ENCODE data around the gene SENP8. TPM values are rescaled to one million over a fixed set of nuclear protein-coding genes. Genes with fewer than 3 reads are reported as not detected.

Gene SENP8
- total RNA-seq, 3 donors from 2014 or later (not counting 1 experiment from before 2014, with no cell fraction given) = 0.27 to 0.45 (median 0.28) TPM

DNA sequence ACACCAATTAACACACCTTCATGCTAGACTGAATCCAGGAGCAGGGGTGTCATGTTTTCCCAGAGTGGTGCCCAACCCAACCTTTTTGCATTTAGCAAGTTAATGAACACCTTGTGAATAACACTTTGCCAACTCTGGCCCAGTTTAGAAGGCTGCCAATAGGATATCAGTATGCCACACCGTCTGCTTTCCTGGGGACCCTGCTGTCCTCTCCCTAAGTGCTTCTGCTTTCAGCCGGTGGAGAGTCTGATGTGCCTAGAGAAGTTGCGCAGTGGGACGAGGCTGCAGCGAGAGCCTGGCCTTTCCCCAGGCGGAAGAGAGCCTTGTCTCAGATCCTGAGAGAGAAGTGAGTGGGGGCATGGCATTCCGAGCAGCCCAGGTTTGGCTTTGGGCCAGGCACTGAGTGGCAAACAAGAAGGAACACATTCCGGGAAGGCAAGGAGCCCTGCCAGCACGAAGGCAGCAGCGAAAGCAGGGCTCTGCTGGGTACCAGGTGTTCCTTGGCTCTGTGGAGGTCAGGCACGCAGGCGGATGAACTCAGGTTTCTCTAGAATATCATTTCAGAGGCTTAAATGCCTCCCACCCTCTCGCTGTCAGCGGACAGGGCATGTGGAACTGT is 36.9 kb downstream of the SENP8 start:
- Mint-ChIP-seq H3K27ac (peak overlapping the region in 1 of 2 donors; percentile 76), H3K36me3 (no peaks in the 10 kb centered on the region), H3K9me3 (no peaks in the 10 kb centered on the region), H3K4me1 (peaks cover 6 to 10% of the 10 kb centered on the region in 2 donors), H3K4me3 (peak overlapping the region; percentile 85), H3K27me3 (ENCODE audit: low read depth in 2 of 2) (no peaks in the 10 kb centered on the region)
- H3K27me3 ChIP-seq (ENCODE audit: control insufficient read depth, insufficient read depth, low read length) = no peaks in the 10 kb centered on the region
- no peak overlapping the region for H3K27ac ChIP-seq (ENCODE audit: low read length)
- DNase-seq (no peak), ATAC-seq (no peak)
- peaks cover 6% of the 10 kb centered on the region for H3K4me1 ChIP-seq (ENCODE audit: control insufficient read depth, insufficient read depth, low read length)
- no peaks in the 10 kb centered on the region for H3K9me3 ChIP-seq (ENCODE audit: control insufficient read depth, insufficient read depth, low read length)
- H3K4me3 ChIP-seq (ENCODE audit: low read length) = no peak overlapping the region
- no peak for TF ChIP-seq CTCF (IDR thresholded peaks at IDR 0.05)
- H3K36me3 ChIP-seq (ENCODE audit: control insufficient read depth, insufficient read depth, low read length) = no peaks in the 10 kb centered on the region
- 84% methylated on average over 14 of the region's 14 CpGs for WGBS (ENCODE audit: insufficient coverage)
- intact Hi-C loops (cut with micrococcal nuclease) = loop anchor here (5.0 kb wide), 1 partner anchor 708 kb away; no protein-coding TSS in a partner anchor

DNA sequence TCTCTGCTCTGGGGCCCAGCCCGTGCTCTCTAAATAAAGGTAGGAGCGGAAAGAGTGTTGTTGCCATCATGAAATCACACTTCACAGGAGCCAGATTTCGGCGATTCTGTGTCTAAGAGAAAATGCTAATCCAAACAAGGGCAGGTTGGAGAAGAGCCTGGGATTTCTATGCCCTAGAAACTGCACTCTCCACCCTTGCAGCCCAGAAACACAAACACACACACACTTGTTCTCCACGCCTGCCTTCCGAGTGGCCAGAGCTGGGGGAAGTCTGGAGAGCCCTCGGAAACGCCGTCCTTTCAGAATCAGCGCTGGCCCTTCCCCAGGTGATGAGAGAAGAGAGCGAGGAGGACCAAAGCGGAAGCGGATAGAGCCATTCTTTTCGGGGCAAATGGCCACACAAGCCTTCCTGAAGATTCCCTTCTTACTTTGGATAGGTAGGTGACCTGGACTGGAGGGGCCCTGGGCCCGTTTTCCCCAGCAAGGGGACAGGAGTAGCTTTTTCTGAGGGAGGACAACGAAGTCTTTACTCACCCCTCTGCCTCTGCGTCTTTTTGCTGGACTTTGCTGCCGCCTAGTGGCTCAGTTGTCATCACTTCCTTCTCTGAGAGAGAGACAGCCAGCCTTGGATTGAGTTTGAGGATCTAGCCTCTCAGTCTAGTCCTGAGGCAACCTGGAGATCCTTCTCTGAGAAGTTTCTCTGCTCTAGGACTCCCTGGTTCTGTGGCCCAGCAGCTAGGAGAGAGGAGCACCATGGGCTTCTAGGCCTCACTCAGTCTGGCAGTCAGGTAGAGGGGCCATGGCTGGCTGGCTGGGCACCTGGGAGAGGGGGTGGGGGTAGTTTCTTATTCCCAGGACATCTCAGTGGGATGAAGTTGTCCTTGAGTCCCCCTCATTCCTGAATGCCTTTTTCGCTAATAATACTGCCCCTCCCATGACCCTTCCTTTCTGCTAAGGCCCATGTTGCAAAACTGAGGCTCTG is 37.7 kb downstream of the SENP8 start:
- no peaks in the 10 kb centered on the region for H3K27me3 Mint-ChIP-seq (ENCODE audit: low read depth in 2 of 2)
- peak overlapping the region in 1 of 2 donors; percentile 76 for H3K27ac Mint-ChIP-seq
- H3K4me1 Mint-ChIP-seq = peaks cover 6 to 10% of the 10 kb centered on the region in 2 donors
- peak; percentile 89 for TF ChIP-seq CTCF (IDR thresholded peaks at IDR 0.05)
- DNase-seq (peak; percentile 70 to 87), ATAC-seq (peak; percentile 77 to 95 (median 80))
- intact Hi-C loops (cut with micrococcal nuclease) = loop anchor here (1.0 to 5.0 kb wide), 3 partner anchors 376 to 709 kb away; no protein-coding TSS in a partner anchor
- Histone ChIP-seq H3K27ac (ENCODE audit: low read length) (no peak overlapping the region), H3K36me3 (ENCODE audit: control insufficient read depth, insufficient read depth, low read length) (no peaks in the 10 kb centered on the region), H3K4me1 (ENCODE audit: control insufficient read depth, insufficient read depth, low read length) (peaks cover 6% of the 10 kb centered on the region), H3K27me3 (ENCODE audit: control insufficient read depth, insufficient read depth, low read length) (no peaks in the 10 kb centered on the region), H3K4me3 (ENCODE audit: low read length) (peak overlapping the region; percentile 27), H3K9me3 (ENCODE audit: control insufficient read depth, insufficient read depth, low read length) (no peaks in the 10 kb centered on the region)
- no peaks in the 10 kb centered on the region for H3K36me3 Mint-ChIP-seq
- H3K4me3 Mint-ChIP-seq = peak overlapping the region; percentile 85
- 15% methylated on average over 19 of the region's 19 CpGs for WGBS (ENCODE audit: insufficient coverage)
- H3K9me3 Mint-ChIP-seq = no peaks in the 10 kb centered on the region

DNA sequence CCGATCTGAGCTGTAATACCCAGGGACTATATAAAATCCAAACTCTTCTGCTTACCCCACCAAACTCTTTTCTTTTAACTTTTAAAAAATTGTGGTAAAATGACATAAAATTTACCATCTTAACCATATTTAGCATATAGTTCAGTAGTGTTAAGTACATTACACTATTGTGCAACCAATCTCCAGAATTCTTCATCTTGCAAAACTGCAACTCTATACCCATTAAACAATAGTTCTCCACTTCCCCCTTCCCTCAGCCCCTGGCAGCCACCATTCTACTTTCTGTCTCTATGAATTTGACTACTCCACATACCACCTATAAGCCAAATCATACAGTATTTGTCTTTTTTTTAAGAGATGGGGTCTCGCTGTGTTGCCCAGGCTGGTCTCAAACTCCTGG is 38.7 kb downstream of the SENP8 start:
- Mint-ChIP-seq H3K27me3 (ENCODE audit: low read depth in 2 of 2) (no peaks in the 10 kb centered on the region), H3K36me3 (no peaks in the 10 kb centered on the region), H3K9me3 (no peaks in the 10 kb centered on the region), H3K27ac (no peak overlapping the region), H3K4me3 (no peak overlapping the region), H3K4me1 (peaks cover 6 to 10% of the 10 kb centered on the region in 2 donors)
- no peaks in the 10 kb centered on the region for H3K9me3 ChIP-seq (ENCODE audit: control insufficient read depth, insufficient read depth, low read length)
- intact Hi-C loops (cut with micrococcal nuclease) = loop anchor here (1.0 to 5.0 kb wide), 3 partner anchors 377 to 710 kb away; no protein-coding TSS in a partner anchor
- no peaks in the 10 kb centered on the region for H3K27me3 ChIP-seq (ENCODE audit: control insufficient read depth, insufficient read depth, low read length)
- DNase-seq = no peak
- H3K4me3 ChIP-seq (ENCODE audit: low read length) = no peak overlapping the region
- no peak for ATAC-seq
- peaks cover 6% of the 10 kb centered on the region for H3K4me1 ChIP-seq (ENCODE audit: control insufficient read depth, insufficient read depth, low read length)
- no peak overlapping the region for H3K27ac ChIP-seq (ENCODE audit: low read length)
- 83% methylated on average over 2 of the region's 2 CpGs for WGBS (ENCODE audit: insufficient coverage)
- H3K36me3 ChIP-seq (ENCODE audit: control insufficient read depth, insufficient read depth, low read length) = no peaks in the 10 kb centered on the region
- TF ChIP-seq CTCF (IDR thresholded peaks at IDR 0.05) = no peak

All from natural killer cell (primary cell).